K562 (cell line): ENCODE data around the gene ILKAP. TPM values are rescaled to one million over a fixed set of nuclear protein-coding genes. Genes with fewer than 3 reads are reported as not detected.

Source experiments
- BRD9 ChIP-seq: fragments of 450-650 bp; IDR thresholded peaks from 2 replicates; pipeline ENCODE4 v1.6.1; 2018; ENCODE audit warnings: low read depth; ENCODE audit not compliant: partially characterized antibody
- CHD2 ChIP-seq: IDR thresholded peaks from 2 replicates; pipeline ENCODE4 v1.6.1; 2011; ENCODE audit warnings: low read depth, low read length
- CREM ChIP-seq: IDR thresholded peaks from 2 replicates; pipeline ENCODE4 v1.6.1; 2014; ENCODE audit warnings: antibody characterized with exemption, low read depth
- CXXC5 ChIP-seq: fragments of 250-450 bp; sonication (Bioruptor Pico); IDR thresholded peaks from 2 replicates; pipeline ENCODE4 v1.8.0; 2022; ENCODE audit warnings: inconsistent platforms, mild to moderate bottlenecking, moderate library complexity
- E2F3 ChIP-seq: fragments of 250-450 bp; sonication (Bioruptor Pico); IDR thresholded peaks from 2 replicates; pipeline ENCODE4 v1.4.0; 2020; ENCODE audit warnings: mild to moderate bottlenecking
- FIP1L1 ChIP-seq: fragments of 200-400 bp; formaldehyde crosslinking; IDR thresholded peaks from 2 replicates; pipeline ENCODE4 v1.6.1; 2018; ENCODE audit warnings: mild to moderate bottlenecking, low read depth, low read length; ENCODE audit not compliant: poor library complexity, severe bottlenecking
- HDGF ChIP-seq: fragments of 450-650 bp; IDR thresholded peaks from 2 replicates; pipeline ENCODE4 v1.6.1; 2016
- HLTF ChIP-seq: fragments of 450-650 bp; IDR thresholded peaks from 2 replicates; pipeline ENCODE4 v1.6.1; 2016
- JUNB ChIP-seq: fragments of 450-650 bp; formaldehyde crosslinking; conservative IDR thresholded peaks from 2 replicates; pipeline ENCODE4 v1.4.0; 2020; ENCODE audit warnings: mild to moderate bottlenecking
- MCM2 ChIP-seq: fragments of 450-650 bp; IDR thresholded peaks from 2 replicates; pipeline ENCODE4 v1.6.1; 2017; ENCODE audit warnings: low read depth, mild to moderate bottlenecking
- MEIS2 ChIP-seq: fragments of 450-650 bp; IDR thresholded peaks from 2 replicates; pipeline ENCODE4 v1.6.1; 2014; ENCODE audit warnings: mild to moderate bottlenecking; ENCODE audit not compliant: partially characterized antibody
- NELFE ChIP-seq: IDR thresholded peaks from 2 replicates; pipeline ENCODE4 v1.6.1; 2011; ENCODE audit warnings: mild to moderate bottlenecking; ENCODE audit not compliant: insufficient read depth, insufficient read length
- NFIX ChIP-seq: fragments of 250-450 bp; sonication (Bioruptor Pico); IDR thresholded peaks from 2 replicates; pipeline ENCODE4 v1.4.0; 2020; ENCODE audit warnings: low read depth, mild to moderate bottlenecking, moderate library complexity
- SLC30A9 ChIP-seq: fragments of 250-450 bp; sonication (Bioruptor Pico); IDR thresholded peaks from 2 replicates; pipeline ENCODE4 v1.8.0; 2022; ENCODE audit warnings: mild to moderate bottlenecking, moderate library complexity
- ZNF707 ChIP-seq: fragments of 250-450 bp; sonication (Bioruptor Pico); conservative IDR thresholded peaks from 2 replicates; pipeline ENCODE4 v1.8.0; 2022; ENCODE audit warnings: inconsistent platforms, mild to moderate bottlenecking, moderate library complexity
- polyA plus RNA-seq, 8 experiments: library from polyadenylated mRNA; depleted of rRNA in 4 of 8; stranded (reverse) in 5 of 8; unstranded in 3 of 8; fragments of >200 nt; fragmentation: Nextera tagmentation in 2 of 8; fragmentation: Illumina TruSeq in 1 of 8; extraction: Ambion mirVana in 2 of 8; extraction: Trizol in 1 of 8; gene quantifications; 2 replicates each; pipeline versions ENCODE4 v1.2.1 to v1.2.3, GENCODE V29; 2011 to 2014; ENCODE audit warnings: inconsistent platforms in 1 of 8, missing spikeins in 1 of 8
- total RNA-seq, 7 experiments: library from RNA; depleted of rRNA in 6 of 7; stranded (reverse); fragments of >200 nt in 6 of 7; fragmentation: Illumina TruSeq in 2 of 7; extraction: Trizol in 2 of 7; gene quantifications; 2 replicates each; pipeline versions ENCODE4 v1.2.1 to v1.2.3, GENCODE V29; 2011 to 2021; ENCODE audit warnings: low replicate concordance in 1 of 7
- TF ChIP-seq, protein P1 (sequence below): fragments of 450-650 bp; IDR thresholded peaks from 2 replicates; pipeline ENCODE4 v1.6.1; 2017; ENCODE audit warnings: antibody characterized with exemption, mild to moderate bottlenecking
- TF ChIP-seq, protein P2 (sequence below): sonication (generic); formaldehyde crosslinking; IDR thresholded peaks from 2 replicates; pipeline ENCODE4 v1.9.0; 2022; ENCODE audit warnings: mild to moderate bottlenecking, missing genetic modification reagents
- TF ChIP-seq, protein P3 (sequence below): fragments of 250-450 bp; sonication (Bioruptor Pico); IDR thresholded peaks from 2 replicates; pipeline ENCODE4 v1.5.0; 2021; ENCODE audit warnings: mild to moderate bottlenecking, moderate library complexity
- TF ChIP-seq, protein P4 (sequence below): fragments of 250-450 bp; sonication (Bioruptor Pico); IDR thresholded peaks from 2 replicates; pipeline ENCODE4 v1.5.0; 2020; ENCODE audit warnings: mild to moderate bottlenecking, borderline replicate concordance

The ILKAP gene
- total and polyA plus RNA-seq, 9 of the 15 experiments (the other 6 are each of a cell fraction or from before 2014, with no cell fraction given): 3.1 to 43.9 (median 20.7) TPM

DNA sequence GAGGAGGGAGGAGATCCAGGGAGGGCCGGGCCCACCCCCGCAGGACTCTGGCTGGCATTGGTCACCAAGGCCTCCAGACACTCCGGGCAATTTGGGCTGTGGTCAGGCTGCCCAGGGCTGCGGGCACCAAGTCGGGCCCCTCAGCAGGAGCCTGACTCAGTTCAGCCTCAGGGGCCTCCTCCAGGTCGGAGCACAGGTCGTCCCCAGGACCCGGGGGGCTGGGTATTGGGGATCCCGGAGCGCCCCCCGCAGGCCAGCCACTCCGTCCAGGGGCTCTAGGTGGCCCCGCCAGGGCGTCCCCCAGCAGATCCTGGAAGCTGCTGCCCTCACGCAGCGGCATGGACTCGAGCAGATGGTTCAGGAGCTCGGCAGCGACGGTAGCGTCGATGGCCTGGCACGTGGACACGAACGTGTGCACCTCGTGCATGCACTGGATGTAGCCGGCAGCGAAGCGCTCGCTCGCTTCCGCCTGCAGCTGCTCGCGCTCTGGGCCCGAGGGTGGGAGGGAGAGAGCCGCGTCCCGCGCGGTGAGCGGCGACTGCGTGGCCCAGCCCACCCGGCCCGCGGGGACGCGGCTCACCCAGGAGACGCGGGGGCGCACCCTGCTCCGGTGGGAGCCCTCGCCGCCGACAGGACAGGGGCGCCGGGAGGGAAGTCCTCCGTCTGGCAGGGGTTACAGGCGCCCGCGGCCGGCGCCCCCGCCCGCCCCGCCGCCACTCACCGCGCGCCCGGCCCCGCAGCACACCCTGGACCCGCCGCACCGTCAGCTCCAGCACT is 35.5 kb upstream of the ILKAP start (continued):
- TF ChIP-seq, protein P1, sequence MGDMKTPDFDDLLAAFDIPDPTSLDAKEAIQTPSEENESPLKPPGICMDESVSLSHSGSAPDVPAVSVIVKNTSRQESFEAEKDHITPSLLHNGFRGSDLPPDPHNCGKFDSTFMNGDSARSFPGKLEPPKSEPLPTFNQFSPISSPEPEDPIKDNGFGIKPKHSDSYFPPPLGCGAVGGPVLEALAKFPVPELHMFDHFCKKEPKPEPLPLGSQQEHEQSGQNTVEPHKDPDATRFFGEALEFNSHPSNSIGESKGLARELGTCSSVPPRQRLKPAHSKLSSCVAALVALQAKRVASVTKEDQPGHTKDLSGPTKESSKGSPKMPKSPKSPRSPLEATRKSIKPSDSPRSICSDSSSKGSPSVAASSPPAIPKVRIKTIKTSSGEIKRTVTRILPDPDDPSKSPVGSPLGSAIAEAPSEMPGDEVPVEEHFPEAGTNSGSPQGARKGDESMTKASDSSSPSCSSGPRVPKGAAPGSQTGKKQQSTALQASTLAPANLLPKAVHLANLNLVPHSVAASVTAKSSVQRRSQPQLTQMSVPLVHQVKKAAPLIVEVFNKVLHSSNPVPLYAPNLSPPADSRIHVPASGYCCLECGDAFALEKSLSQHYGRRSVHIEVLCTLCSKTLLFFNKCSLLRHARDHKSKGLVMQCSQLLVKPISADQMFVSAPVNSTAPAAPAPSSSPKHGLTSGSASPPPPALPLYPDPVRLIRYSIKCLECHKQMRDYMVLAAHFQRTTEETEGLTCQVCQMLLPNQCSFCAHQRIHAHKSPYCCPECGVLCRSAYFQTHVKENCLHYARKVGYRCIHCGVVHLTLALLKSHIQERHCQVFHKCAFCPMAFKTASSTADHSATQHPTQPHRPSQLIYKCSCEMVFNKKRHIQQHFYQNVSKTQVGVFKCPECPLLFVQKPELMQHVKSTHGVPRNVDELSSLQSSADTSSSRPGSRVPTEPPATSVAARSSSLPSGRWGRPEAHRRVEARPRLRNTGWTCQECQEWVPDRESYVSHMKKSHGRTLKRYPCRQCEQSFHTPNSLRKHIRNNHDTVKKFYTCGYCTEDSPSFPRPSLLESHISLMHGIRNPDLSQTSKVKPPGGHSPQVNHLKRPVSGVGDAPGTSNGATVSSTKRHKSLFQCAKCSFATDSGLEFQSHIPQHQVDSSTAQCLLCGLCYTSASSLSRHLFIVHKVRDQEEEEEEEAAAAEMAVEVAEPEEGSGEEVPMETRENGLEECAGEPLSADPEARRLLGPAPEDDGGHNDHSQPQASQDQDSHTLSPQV: peak; percentile 97
- TF ChIP-seq CHD2 (no peak), CREM (0 out of 2 replicates have a peak, but pooled peaks have one; percentile 46), NELFE (no peak), MCM2 (no peak), NFIX (no peak), JUNB (CRISPR knock-in tag) (no peak), BRD9 (no peak), HDGF (no peak), E2F3 (CRISPR knock-in tag) (no peak), ZNF707 (no peak), MEIS2 (no peak), FIP1L1 (peak; percentile 32), CXXC5 (CRISPR knock-in tag) (peak; percentile 91), SLC30A9 (CRISPR knock-in tag) (no peak), HLTF (no peak; the same call in 1 of the 2 replicates)
- TF ChIP-seq, protein P2, sequence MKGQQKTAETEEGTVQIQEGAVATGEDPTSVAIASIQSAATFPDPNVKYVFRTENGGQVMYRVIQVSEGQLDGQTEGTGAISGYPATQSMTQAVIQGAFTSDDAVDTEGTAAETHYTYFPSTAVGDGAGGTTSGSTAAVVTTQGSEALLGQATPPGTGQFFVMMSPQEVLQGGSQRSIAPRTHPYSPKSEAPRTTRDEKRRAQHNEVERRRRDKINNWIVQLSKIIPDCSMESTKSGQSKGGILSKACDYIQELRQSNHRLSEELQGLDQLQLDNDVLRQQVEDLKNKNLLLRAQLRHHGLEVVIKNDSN (CRISPR knock-in tag): peak; percentile 74
- TF ChIP-seq, protein P3, sequence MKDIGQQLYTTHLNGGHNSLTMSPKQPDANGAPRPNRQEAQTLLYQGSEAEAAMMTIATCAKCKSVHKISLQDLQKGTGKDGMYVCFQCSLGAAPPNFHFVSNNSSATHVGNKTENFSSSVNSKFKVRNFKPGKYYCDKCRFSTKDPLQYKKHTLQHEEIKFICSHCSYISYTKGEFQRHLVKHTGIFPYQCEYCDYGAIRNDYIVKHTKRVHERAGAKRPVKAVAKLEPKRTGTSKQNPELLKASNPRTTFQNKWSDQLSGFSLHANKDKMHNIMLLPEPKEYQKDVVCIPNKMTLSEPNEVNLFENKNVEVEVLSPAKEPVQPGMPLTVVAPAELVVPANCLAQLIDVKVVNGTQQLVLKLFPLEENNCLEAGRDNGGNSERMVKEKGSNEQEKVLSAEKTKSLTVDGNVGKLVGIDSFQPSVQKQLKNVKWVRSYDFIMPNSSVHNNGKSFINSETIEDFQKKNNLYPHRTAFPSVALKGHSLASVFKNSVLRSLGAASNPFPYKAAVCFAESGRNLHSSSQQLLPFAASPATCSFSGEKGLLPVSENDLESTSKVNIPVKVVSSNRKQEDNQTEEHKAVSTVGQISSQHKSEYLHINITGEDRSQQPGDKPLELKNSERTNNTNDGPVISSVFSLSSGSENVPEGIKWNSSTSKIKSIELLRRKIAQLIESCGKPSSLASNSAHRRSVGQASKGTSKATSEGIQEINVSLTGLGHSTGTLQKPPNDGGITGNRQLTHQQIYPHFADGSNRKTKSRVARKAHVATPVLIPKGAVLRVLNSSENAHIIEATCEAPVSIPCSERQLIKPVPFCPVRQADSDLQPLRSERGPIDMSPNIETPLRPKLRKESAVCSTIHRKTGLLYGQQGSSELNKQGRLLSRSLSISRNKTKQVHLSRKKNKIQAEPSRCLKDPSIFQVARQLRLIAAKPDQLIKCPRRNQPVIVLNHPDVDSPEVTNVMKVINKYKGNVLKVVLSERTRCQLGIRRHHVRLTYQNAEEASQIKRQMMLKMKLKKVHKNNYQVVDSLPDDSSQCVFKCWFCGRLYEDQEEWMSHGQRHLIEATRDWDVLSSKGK (CRISPR knock-in tag): no peak
- TF ChIP-seq, protein P4, sequence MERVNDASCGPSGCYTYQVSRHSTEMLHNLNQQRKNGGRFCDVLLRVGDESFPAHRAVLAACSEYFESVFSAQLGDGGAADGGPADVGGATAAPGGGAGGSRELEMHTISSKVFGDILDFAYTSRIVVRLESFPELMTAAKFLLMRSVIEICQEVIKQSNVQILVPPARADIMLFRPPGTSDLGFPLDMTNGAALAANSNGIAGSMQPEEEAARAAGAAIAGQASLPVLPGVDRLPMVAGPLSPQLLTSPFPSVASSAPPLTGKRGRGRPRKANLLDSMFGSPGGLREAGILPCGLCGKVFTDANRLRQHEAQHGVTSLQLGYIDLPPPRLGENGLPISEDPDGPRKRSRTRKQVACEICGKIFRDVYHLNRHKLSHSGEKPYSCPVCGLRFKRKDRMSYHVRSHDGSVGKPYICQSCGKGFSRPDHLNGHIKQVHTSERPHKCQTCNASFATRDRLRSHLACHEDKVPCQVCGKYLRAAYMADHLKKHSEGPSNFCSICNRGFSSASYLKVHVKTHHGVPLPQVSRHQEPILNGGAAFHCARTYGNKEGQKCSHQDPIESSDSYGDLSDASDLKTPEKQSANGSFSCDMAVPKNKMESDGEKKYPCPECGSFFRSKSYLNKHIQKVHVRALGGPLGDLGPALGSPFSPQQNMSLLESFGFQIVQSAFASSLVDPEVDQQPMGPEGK (CRISPR knock-in tag): no peak
